Thyroid gland (tissue), 4 donors: ENCODE results near the gene DCDC2B. TPM values are rescaled to one million over a fixed set of nuclear protein-coding genes. Genes with fewer than 3 reads are reported as not detected.
A peak's percentile ranks its signal among the peaks of the same experiment; 100 is the strongest.

Experiments
- DNase-seq, 2 donors: peaks; one replicate each; pipeline ENCODE4 v3.0.0-alpha.2; 2019
- H3K27ac ChIP-seq, 3 donors: fragments of 200-600 bp; sonication (generic); 1 replicate in 2 of 3; 2 replicates in 1 of 3; pipeline ENCODE4 v1.5.1; 2016 to 2019; ENCODE audit warnings: mild to moderate bottlenecking in 1 of 3, moderate library complexity in 1 of 3
- H3K27me3 ChIP-seq: fragments of 200-600 bp; sonication (generic); one replicate; pipeline ENCODE4 v1.5.1; 2019
- H3K36me3 ChIP-seq, 2 donors: fragments of 200-600 bp; sonication (generic); one replicate each; pipeline ENCODE4 v1.5.1; 2016 to 2019
- H3K4me1 ChIP-seq, 2 donors: fragments of 200-600 bp; sonication (generic); one replicate each; pipeline ENCODE4 v1.5.1; 2017 to 2019
- H3K4me3 ChIP-seq, 3 donors: fragments of 200-600 bp; sonication (generic); replicated peaks in 1 of 3; 1 replicate in 2 of 3; 2 replicates in 1 of 3; pipeline ENCODE4 v1.5.1; 2016; ENCODE audit warnings: mild to moderate bottlenecking in 1 of 3
- H3K9me3 ChIP-seq: fragments of 200-600 bp; sonication (generic); one replicate; pipeline ENCODE4 v1.5.1; 2017
- CTCF ChIP-seq, 6 experiments: fragments of 200-600 bp in 3 of 6; fragments of 450-650 bp in 3 of 6; sonication (generic) in 3 of 6; IDR thresholded peaks; one replicate each; pipeline ENCODE4 v1.5.1; 2016 to 2019; ENCODE audit warnings: antibody characterized with exemption in 6 of 6, mild to moderate bottlenecking in 2 of 6, inconsistent platforms in 1 of 6, moderate library complexity in 1 of 6
- POLR2A ChIP-seq, 2 donors: fragments of 450-650 bp; IDR thresholded peaks; one replicate each; pipeline ENCODE4 v1.6.1; 2017; ENCODE audit warnings: antibody characterized with exemption in 2 of 2, mild to moderate bottlenecking in 2 of 2, moderate library complexity in 1 of 2
- WGBS, 2 donors: methylation state at CpG; one replicate each; pipeline ENCODE4 v1.1.5; 2017; 5-methylcytosine and 5-hydroxymethylcytosine counted together
- intact Hi-C: fragments of 100-400 bp; cut with DNase I; formaldehyde crosslinking; loops from one replicate; pipeline ENCODE4 v1.15.1; 2023
- total RNA-seq, 4 donors: library from RNA; depleted of rRNA; stranded (reverse); fragments of >200 nt; gene quantifications; one replicate each; pipeline ENCODE4 v1.2.3, GENCODE V29; 2016

The DCDC2B gene
- total RNA-seq, 4 donors from 2014 or later = not detected

GRCh38 chr1:32199043-32199716 is 9.7 kb upstream of the DCDC2B start:
- H3K36me3 ChIP-seq = peaks cover 25% of the 10 kb centered on the region in 2 donors
- no peak for DNase-seq
- H3K4me3 ChIP-seq = no peak overlapping the region
- intact Hi-C loops = no loop called here
- 54 to 78% methylated on average over 4 of the region's 4 CpGs for WGBS, 2 donors
- no peak overlapping the region for H3K27ac ChIP-seq
- no peak for TF ChIP-seq CTCF (IDR thresholded peaks at IDR 0.05)
- no peak for TF ChIP-seq POLR2A (IDR thresholded peaks at IDR 0.05)
- H3K4me1 ChIP-seq = peaks cover 12 to 25% of the 10 kb centered on the region in 2 donors
- H3K27me3 ChIP-seq = no peaks in the 10 kb centered on the region
- H3K9me3 ChIP-seq = no peaks in the 10 kb centered on the region

GRCh38 chr1:32199717-32200072 is 9.2 kb upstream of the DCDC2B start:
- H3K27ac ChIP-seq = peak overlapping the region in 2 of 3 donors; percentile 35 to 74

GRCh38 chr1:32200226-32201010 is 8.5 kb upstream of the DCDC2B start, which contains the start of gene CCDC28B:
Gene CCDC28B, plus strand, starts transcription at chr1:32200595. Its CDS starts 1,341 bp downstream, at chr1:32201936.
- intact Hi-C loops = no loop called here
- peaks cover 17 to 32% of the 10 kb centered on the region in 2 donors for H3K4me1 ChIP-seq
- WGBS, 2 donors = 1% methylated on average over 19 to 23 of the region's 34 CpGs
- DNase-seq = peak; percentile 43 to 49
- no peak for TF ChIP-seq CTCF (IDR thresholded peaks at IDR 0.05)
- peak in 1 of 2 donors; percentile 14 for TF ChIP-seq POLR2A (IDR thresholded peaks at IDR 0.05)
- H3K9me3 ChIP-seq = no peaks in the 10 kb centered on the region
- peaks cover 12 to 14% of the 10 kb centered on the region in 2 donors for H3K36me3 ChIP-seq
- H3K4me3 ChIP-seq = peak within 1 kb of the TSS in 2 of 3 donors; percentile 28 to 58
- H3K27ac ChIP-seq = peak within 1 kb of the TSS; percentile 31 to 74 (median 35)
- no peaks in the 10 kb centered on the region for H3K27me3 ChIP-seq

More at GRCh38 chr1:32199717-32200072, 9.2 kb upstream of the DCDC2B start:
- TF ChIP-seq CTCF (IDR thresholded peaks at IDR 0.05) = no peak
- no peak for TF ChIP-seq POLR2A (IDR thresholded peaks at IDR 0.05)
- H3K4me3 ChIP-seq = no peak overlapping the region
- intact Hi-C loops = no loop called here
- H3K9me3 ChIP-seq = no peaks in the 10 kb centered on the region
- no peaks in the 10 kb centered on the region for H3K27me3 ChIP-seq
- WGBS, 2 donors = 28 to 38% methylated on average over 3 to 4 of the region's 6 CpGs
- peaks cover 19 to 20% of the 10 kb centered on the region in 2 donors for H3K36me3 ChIP-seq
- peak; percentile 62 to 77 for DNase-seq
- H3K4me1 ChIP-seq = peaks cover 12 to 26% of the 10 kb centered on the region in 2 donors

GRCh38 chr1:32201011-32201855 is 7.7 kb upstream of the DCDC2B start:
- Histone ChIP-seq H3K27me3 (no peaks in the 10 kb centered on the region), H3K4me3 (peak overlapping the region in 2 of 3 donors; percentile 16 to 58), H3K27ac (peak overlapping the region; percentile 31 to 74 (median 35)), H3K9me3 (no peaks in the 10 kb centered on the region), H3K36me3 (peaks cover 4 to 10% of the 10 kb centered on the region in 2 donors), H3K4me1 (peaks cover 23 to 37% of the 10 kb centered on the region in 2 donors)
- 6 to 9% methylated on average over 15 to 20 of the region's 26 CpGs for WGBS, 2 donors
- DNase-seq = peak; percentile 74 to 76
- intact Hi-C loops = no loop called here
- TF ChIP-seq CTCF (IDR thresholded peaks at IDR 0.05) = peak in 1 of 6 experiments; percentile 12
- no peak for TF ChIP-seq POLR2A (IDR thresholded peaks at IDR 0.05)
